GM18907 (cell line): ENCODE measurements around the gene PATJ.
A peak's percentile ranks its signal among the peaks of the same experiment; 100 is the strongest.
"Not testable (repeated sequence)": the region's sequence is repeated elsewhere in the genome, so short reads cannot be mapped to it uniquely, and the experiment has no call there.

Experiments used
- ATAC-seq: cut with Tn5 transposase; IDR thresholded peaks from one replicate; pipeline ENCODE4 v1.9.1; 2021; ENCODE audit warnings: mild to moderate bottlenecking, moderate library complexity; ENCODE audit not compliant: unreplicated experiment

PATJ gene

GRCh38 chr1:61746813-61747212 is 4.5 kb downstream of the PATJ start:
- ATAC-seq = no peak

GRCh38 chr1:61748566-61748965 is 6.3 kb downstream of the PATJ start:
- no peak for ATAC-seq

DNA sequence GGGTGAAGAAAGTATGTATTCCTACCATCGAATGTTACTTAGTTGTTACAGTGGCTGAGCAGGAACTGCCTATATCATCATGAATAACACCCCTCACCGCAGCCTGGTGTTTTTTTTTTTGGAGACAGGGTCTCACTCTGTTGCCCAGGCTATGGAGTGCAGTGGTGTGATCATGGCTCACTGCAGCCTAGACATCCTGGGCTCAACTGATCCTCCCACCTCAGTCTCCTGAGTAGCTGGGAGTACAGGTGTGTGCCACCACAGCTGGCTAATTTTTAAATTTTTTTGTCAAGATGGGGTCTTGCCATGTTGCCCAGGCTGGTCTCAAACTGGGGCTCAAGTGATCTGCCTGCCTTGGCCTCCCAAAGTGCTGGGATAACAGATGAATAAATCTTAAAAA is 7.3 kb downstream of the PATJ start:
- ATAC-seq = no peak

- no peak for ATAC-seq
Measured at GRCh38 chr1:61752921-61753389, 10.7 kb downstream of the PATJ start.

DNA sequence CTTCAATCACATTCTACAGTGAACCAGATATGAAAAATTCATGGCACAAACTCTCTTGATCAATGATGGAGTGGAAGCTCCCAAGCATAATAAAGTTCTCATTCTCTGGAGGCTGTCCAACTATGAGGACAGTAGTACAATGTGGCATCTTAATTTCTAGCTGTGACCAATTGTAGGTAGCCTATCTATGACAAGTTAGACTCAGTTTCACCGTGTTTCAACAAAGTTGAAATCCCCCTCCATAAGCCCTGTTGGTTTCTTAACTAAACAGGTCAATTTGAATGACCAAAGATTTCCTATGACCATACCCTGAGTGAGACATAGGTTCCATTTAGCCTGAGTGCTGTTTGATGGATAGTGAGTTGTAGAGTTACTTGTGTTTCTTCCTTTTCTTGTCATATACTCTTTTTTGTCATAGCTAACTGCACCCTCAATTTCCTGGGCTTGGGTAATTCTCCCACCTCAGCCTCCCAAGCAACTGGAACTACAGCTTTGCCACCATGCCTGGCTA is 11.8 kb downstream of the PATJ start:
- ATAC-seq = no peak

DNA sequence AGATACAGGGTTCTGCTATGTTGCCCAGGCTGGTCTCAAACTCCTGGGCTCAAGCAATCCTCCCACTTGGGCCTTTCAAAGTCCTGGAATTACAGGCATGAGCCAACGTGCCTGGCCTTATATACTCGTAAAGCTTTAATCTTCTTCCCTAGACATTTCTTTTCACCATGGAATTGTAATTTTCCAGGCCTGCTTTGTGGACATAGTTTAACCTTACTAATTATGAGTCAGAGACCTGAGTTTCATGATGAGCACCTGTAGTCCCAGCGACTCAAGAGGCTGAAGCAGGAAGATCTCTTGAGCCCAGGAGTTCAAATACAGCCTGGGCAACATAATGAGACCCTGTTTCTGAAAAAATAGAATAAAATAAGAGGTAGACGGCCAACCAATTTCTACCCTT is 12.3 kb downstream of the PATJ start:
- no peak for ATAC-seq

- ATAC-seq = no peak
Measured at GRCh38 chr1:61756773-61757172, 14.5 kb downstream of the PATJ start.

GRCh38 chr1:61757950-61758349 is 15.7 kb downstream of the PATJ start:
- no peak for ATAC-seq

GRCh38 chr1:61770131-61770530 is 27.9 kb downstream of the PATJ start:
- ATAC-seq = no peak

DNA sequence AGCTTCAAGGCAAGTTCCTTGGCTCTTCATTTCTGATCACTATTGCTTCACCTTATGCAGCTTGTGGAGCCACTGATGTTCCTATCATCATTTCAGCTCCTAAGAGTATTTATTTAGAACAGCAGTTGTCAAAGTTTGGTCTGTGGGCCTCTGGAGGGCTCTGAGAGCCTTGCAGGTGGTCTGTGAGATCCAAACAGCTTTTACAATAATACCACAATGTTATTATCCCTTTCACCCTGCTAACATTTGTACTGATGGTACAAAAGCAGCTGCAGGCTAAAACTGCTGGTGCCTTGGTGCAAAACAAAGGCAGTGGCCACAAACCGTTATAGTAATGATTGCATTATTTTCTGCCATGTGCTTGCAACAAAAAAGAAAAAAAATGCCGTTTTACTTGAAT is 33.8 kb downstream of the PATJ start:
- no peak for ATAC-seq

DNA sequence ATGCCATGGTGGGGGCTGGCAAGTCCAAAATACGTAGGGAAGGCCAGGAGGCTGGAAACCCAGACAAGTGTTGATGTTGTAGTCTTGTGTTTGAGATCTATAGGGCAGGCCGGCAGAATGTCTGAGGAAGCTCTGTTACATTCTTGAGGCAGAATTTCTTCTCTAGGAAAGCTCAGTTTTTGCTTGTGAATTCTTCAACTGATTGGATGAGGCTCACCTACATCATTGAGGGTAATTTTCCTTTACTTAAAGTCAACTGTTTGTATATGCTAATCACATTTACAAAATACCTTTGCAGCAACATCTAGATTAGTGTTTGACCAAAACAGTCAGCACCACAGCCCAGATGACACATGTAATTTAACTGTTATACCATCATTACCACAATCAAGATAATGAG is 37.0 kb downstream of the PATJ start:
- no peak for ATAC-seq

DNA sequence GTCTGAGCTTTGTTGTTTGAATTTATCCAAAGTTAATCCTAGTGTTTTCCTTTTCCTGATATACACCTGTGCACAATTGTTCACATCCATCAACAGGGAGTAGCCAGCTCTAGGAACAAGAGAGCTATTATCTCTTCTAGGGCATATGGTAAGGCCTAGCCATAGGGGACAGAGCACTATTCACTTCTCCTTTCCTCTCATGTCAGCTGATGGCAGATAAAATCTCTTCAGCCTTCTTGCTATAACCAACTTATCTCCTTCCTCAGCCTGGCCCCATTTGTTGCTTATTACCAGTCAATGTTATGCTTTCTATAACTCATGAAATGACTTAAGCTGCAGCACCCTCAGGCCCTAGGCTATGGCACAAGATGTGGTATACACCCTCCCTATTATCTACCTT is 38.9 kb downstream of the PATJ start:
- ATAC-seq = no peak

- peak; percentile 97 for ATAC-seq
Measured at GRCh38 chr1:61782771-61783170, 40.5 kb downstream of the PATJ start.

GRCh38 chr1:61784726-61785125 is 42.4 kb downstream of the PATJ start:
- ATAC-seq = no peak

DNA sequence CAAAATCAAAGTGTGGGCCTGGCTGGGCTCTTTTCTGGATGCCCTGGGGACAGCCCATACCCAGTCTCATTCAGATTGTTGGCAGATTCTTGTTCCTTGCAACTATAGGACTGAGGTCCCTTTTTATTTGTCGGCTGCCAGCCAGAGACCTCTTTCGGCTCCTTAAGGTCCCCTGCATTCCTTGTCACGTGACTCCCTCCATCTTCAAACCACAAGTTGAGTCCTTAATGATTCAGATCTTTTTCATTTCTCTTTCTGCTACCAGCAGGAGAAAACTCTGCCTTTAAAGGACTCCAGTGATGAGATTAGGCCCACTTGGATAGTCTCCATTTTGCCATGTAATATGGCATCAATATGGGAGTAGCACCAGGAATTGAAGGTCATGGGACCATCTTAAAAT is 48.6 kb downstream of the PATJ start:
- no peak for ATAC-seq

DNA sequence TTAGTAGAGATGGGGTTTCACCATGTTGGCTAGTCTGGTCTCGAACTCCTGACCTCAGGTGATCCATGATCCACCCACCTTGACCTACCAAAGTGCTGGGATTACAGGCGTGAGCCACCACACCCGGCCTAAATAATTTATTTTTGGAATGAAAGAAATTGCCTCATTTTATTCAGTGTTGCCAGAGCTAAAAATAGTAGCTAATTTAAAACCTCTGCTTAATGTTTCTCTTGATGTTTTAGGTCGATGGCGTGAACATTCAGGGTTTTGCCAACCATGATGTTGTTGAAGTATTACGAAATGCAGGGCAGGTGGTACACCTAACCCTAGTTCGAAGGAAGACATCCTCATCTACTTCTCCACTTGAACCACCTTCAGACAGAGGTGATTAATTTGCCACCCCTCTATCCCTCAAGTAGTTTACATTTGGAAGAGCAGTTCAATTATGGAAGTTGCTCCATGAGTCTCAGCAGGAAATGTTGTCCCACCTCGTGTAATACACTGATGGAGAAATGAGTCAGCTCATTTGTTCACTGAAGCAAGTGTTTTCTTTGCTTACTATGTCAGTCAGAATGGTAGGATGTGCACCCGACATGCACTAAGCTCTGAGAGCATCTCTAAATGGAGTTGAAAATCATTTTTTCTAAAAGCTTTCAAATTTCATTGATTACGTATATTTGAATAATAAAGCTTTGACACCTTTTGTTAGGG is 54.9 kb downstream of the PATJ start:
- ATAC-seq = no peak

GRCh38 chr1:61801047-61801446 is 58.8 kb downstream of the PATJ start:
- ATAC-seq = not testable (repeated sequence)

DNA sequence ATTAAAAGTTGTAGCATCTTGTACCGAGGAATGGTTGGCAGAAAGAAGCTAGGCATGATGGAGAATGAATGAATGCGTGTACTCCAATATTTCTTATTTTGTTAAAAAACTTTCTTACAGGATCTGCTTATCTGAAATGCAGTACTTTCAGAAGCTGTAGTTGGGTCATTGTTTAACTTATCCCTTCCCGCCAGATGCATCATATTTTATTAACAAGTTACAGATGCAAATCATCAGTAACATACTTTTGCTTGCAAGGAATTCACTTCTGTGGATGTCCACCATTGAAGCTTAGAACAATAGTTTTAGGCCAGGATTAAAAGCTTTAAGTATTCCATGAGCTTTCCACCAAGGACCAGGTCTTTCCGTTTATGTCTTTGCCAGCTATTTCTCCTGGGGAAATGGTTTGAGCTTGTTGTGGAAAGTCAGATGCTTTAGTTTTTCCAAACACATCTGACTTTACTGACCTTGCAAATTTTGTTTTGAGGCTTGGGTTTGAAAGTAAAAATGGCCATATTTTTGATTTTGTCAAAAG is 65.4 kb downstream of the PATJ start:
- ATAC-seq = no peak

- ATAC-seq = no peak
Measured at GRCh38 chr1:61808321-61808720, 66.0 kb downstream of the PATJ start.

- ATAC-seq = no peak
Measured at GRCh38 chr1:61808968-61809367, 66.7 kb downstream of the PATJ start.

DNA sequence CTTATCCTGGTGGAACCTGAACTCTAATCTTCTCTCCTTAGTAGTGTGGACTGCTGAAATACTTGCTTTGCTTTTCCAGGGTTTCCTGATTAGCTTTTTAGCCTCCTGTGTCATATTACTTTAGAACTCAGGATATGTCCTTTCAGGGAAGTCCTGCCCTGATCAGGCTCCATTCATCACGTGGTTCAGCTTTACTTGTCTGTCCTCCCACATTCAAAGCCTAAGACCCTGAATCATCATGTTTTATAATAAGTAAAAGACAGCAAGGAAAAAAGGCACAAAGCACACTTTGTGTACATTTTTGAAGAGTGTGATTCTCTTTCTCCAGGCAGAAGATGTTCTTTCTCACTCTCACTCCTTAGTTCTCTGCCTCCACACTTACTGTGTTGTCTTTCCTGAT is 70.6 kb downstream of the PATJ start:
- no peak for ATAC-seq

- no peak for ATAC-seq
Measured at GRCh38 chr1:61816191-61816590, 73.9 kb downstream of the PATJ start.

- ATAC-seq = no peak
Measured at GRCh38 chr1:61818992-61819391, 76.7 kb downstream of the PATJ start.
